GM19240 (cell line): ENCODE results near the gene TSPY8.
"Not testable (repeated sequence)": the region's sequence is repeated elsewhere in the genome, so short reads cannot be mapped to it uniquely, and the experiment has no call there.

Experiments
- DNase-seq: peaks from one replicate; pipeline ENCODE4 v3.0.0; 2011; ENCODE audit warnings: low spot score; ENCODE audit not compliant: insufficient read length

TSPY8 gene

GRCh38 chrY:9357497-9357896 lies at the start of gene TSPY8:
TSS of gene TSPY8 (plus strand) at chrY:9357797. CDS start at chrY:9357843, 46 bp downstream.
- not testable (repeated sequence) for DNase-seq

- DNase-seq: no peak
Observed at GRCh38 chrY:9320996-9321395, 36.6 kb upstream of the TSPY8 start.

GRCh38 chrY:9337164-9337563 lies 20.4 kb upstream of the TSPY8 start, which contains the start of gene TSPY4:
TSS of gene TSPY4 (plus strand) at chrY:9337464. CDS start at chrY:9337510, 46 bp downstream.
- not testable (repeated sequence) for DNase-seq

GRCh38 chrY:9396527-9396926 lies 38.9 kb downstream of the TSPY8 start:
- not testable (repeated sequence) for DNase-seq

GRCh38 chrY:9398121-9398520 lies 40.5 kb downstream of the TSPY8 start, which contains the start of gene TSPY3:
TSS of gene TSPY3 (plus strand) at chrY:9398421. CDS start at chrY:9398467, 46 bp downstream.
- not testable (repeated sequence) for DNase-seq
